ENCODE results near the gene PLEKHA4. TPM values are rescaled to one million over a fixed set of nuclear protein-coding genes. Genes with fewer than 3 reads are reported as not detected.

PLEKHA4 gene
- total and polyA plus RNA-seq, 2 of the 13 experiments (the other 11 are each of a cell fraction or from before 2014, with no cell fraction given): 4.8 to 6.0 TPM

- TF ChIP-seq HIVEP1 (CRISPR knock-in tag; IDR thresholded peaks at IDR 0.05): 0 out of 2 replicates have a peak, but pooled peaks have one; percentile 26
- TF ChIP-seq MEIS2 (CRISPR knock-in tag; IDR thresholded peaks at IDR 0.05): 0 out of 2 replicates have a peak, but pooled peaks have one; percentile 21
- no peak for TF ChIP-seq ZNF383 (CRISPR knock-in tag; IDR thresholded peaks at IDR 0.05; ENCODE audit: borderline replicate concordance)
- peak; percentile 51; the same call in 1 of the 2 replicates for TF ChIP-seq SIN3A (IDR thresholded peaks at IDR 0.05; ENCODE audit: borderline replicate concordance, low read depth, low read length)
- no peak for TF ChIP-seq ZNF276 (CRISPR knock-in tag; IDR thresholded peaks at IDR 0.05; ENCODE audit: low read depth)
- no peak for TF ChIP-seq ZNF446 (CRISPR knock-in tag; IDR thresholded peaks at IDR 0.05)
- no peak for TF ChIP-seq MED8 (CRISPR knock-in tag; IDR thresholded peaks at IDR 0.05; ENCODE audit: insufficient replicate concordance)
- peak; percentile 60; the same call in 1 of the 2 replicates for TF ChIP-seq THAP11 (CRISPR knock-in tag; IDR thresholded peaks at IDR 0.05)
- 0 out of 2 replicates have a peak, but pooled peaks have one; percentile 38 for TF ChIP-seq REL (CRISPR knock-in tag; conservative IDR thresholded peaks at IDR 0.05)
- peak in 1 of 2 experiments; percentile 42; a peak in 1 of 4 replicates for TF ChIP-seq POLR2A (IDR thresholded peaks at IDR 0.05; ENCODE audit: insufficient read depth in 1 of 2, low read depth in 2 of 2, low read length in 2 of 2)
- peak; percentile 48; the same call in 1 of the 2 replicates for TF ChIP-seq SP4 (CRISPR knock-in tag; IDR thresholded peaks at IDR 0.05)
- no peak for TF ChIP-seq GZF1 (CRISPR knock-in tag; IDR thresholded peaks at IDR 0.05)
- no peak for TF ChIP-seq ZHX1 (CRISPR knock-in tag; IDR thresholded peaks at IDR 0.05; ENCODE audit: low read depth)
- peak; percentile 23; the same call in 1 of the 2 replicates for TF ChIP-seq PITX1 (CRISPR knock-in tag; IDR thresholded peaks at IDR 0.05)
- TF ChIP-seq HNRNPLL (IDR thresholded peaks at IDR 0.05; ENCODE audit: low read depth, low read length, poor library complexity, severe bottlenecking): no peak
- no peak for TF ChIP-seq ZNF512 (CRISPR knock-in tag; IDR thresholded peaks at IDR 0.05)
- TF ChIP-seq CSRNP2 (CRISPR knock-in tag; conservative IDR thresholded peaks at IDR 0.05; ENCODE audit: low read depth): no peak
- TF ChIP-seq RBFOX2 (IDR thresholded peaks at IDR 0.05; ENCODE audit: low read depth, low read length): peak; percentile 84
- no peak for TF ChIP-seq ZNF614 (CRISPR knock-in tag; IDR thresholded peaks at IDR 0.05; ENCODE audit: borderline replicate concordance)
- TF ChIP-seq PREB (CRISPR knock-in tag; IDR thresholded peaks at IDR 0.05): no peak
Observed at GRCh38 chr19:48812094-48812929, 56.1 kb downstream of the PLEKHA4 start (continued).
